Measurements from ENCODE around the gene MRPL49. TPM values are rescaled to one million over a fixed set of nuclear protein-coding genes. Genes with fewer than 3 reads are reported as not detected.
"Not testable (repeated sequence)": the region's sequence is repeated elsewhere in the genome, so short reads cannot be mapped to it uniquely, and the experiment has no call there.

Gene MRPL49
- total RNA-seq, 1 donor from 2014 or later, result 26.1 TPM

- DNase-seq (ENCODE audit: low spot score), result no peak
Measured at GRCh38 chr11:65163684-65164083, 41.6 kb downstream of the MRPL49 start.

GRCh38 chr11:65165410-65166317, 43.5 kb downstream of the MRPL49 start:
- no peak for DNase-seq (ENCODE audit: low spot score)

GRCh38 chr11:65166893-65167292, 44.8 kb downstream of the MRPL49 start:
- DNase-seq (ENCODE audit: low spot score), result no peak

GRCh38 chr11:65167656-65168055, 45.5 kb downstream of the MRPL49 start:
- no peak for DNase-seq (ENCODE audit: low spot score)

GRCh38 chr11:65169164-65169641, 47.1 kb downstream of the MRPL49 start:
- no peak for DNase-seq (ENCODE audit: low spot score)

- no peak for DNase-seq (ENCODE audit: low spot score)
Measured at GRCh38 chr11:65170058-65170534, 48.0 kb downstream of the MRPL49 start, which contains the start of gene SPDYC. SPDYC (plus strand) TSS chr11:65170233; CDS start chr11:65171358, 1,125 bp downstream.

- no peak for DNase-seq (ENCODE audit: low spot score)
Measured at GRCh38 chr11:65172600-65172999, 50.5 kb downstream of the MRPL49 start.

GRCh38 chr11:65174571-65175010, 52.5 kb downstream of the MRPL49 start:
- not testable (repeated sequence) for DNase-seq (ENCODE audit: low spot score)

Small RNA genes within 50 kb of the gene (microRNA-seq; reads per million reads assigned to microRNA genes)
- not detected for gene MIR6751 (ENCODE audit: borderline number of aligned reads)

Other genes starting within 250 kb of the MRPL49 start
- gene EHD1, start 243.7 kb upstream of the MRPL49 start, total RNA-seq, result 95.0 TPM
- 22.2 TPM for gene ATG2A, start 205.1 kb upstream of the MRPL49 start, total RNA-seq
- 28.3 TPM for gene PPP2R5B, start 197.6 kb upstream of the MRPL49 start, total RNA-seq
- gene GPHA2, start 186.4 kb upstream of the MRPL49 start, total RNA-seq, result not detected
- gene MAJIN, start 150.2 kb upstream of the MRPL49 start, total RNA-seq, result not detected
- gene BATF2, start 125.3 kb upstream of the MRPL49 start, total RNA-seq, result 2.1 TPM
- 93.0 TPM for gene ARL2, start 108.2 kb upstream of the MRPL49 start, total RNA-seq
- gene SNX15, start 94.9 kb upstream of the MRPL49 start, total RNA-seq, result 27.6 TPM
- 12.3 TPM for gene SAC3D1, start 81.1 kb upstream of the MRPL49 start, total RNA-seq
- 15.2 TPM for gene NAALADL1, start 63.8 kb upstream of the MRPL49 start, total RNA-seq
- 1.2 TPM for gene CDCA5, start 38.3 kb upstream of the MRPL49 start, total RNA-seq
- gene ZFPL1, start 38.1 kb upstream of the MRPL49 start, total RNA-seq, result 32.1 TPM
- gene VPS51, start 26.1 kb upstream of the MRPL49 start, total RNA-seq, result 86.6 TPM
- 22.1 TPM for gene TM7SF2, start 10.4 kb upstream of the MRPL49 start, total RNA-seq
- gene ZNHIT2, start 4.6 kb upstream of the MRPL49 start, total RNA-seq, result 11.5 TPM
- gene FAU, start 187 bp upstream of the MRPL49 start, total RNA-seq, result 617 TPM
- 78.8 TPM for gene SYVN1, start 12.2 kb downstream of the MRPL49 start, total RNA-seq
- gene SPDYC, start 47.9 kb downstream of the MRPL49 start, total RNA-seq, result not detected
- 102 TPM for gene CAPN1, start 59.6 kb downstream of the MRPL49 start, total RNA-seq
- 5.9 TPM for gene POLA2, start 139.6 kb downstream of the MRPL49 start, total RNA-seq
- 88.4 TPM for gene CDC42EP2, start 192.5 kb downstream of the MRPL49 start, total RNA-seq
- gene DPF2, start 211.5 kb downstream of the MRPL49 start, total RNA-seq, result 34.1 TPM
- gene TIGD3, start 232.4 kb downstream of the MRPL49 start, total RNA-seq, result not detected